Adrenal gland (tissue), 5 donors: ENCODE measurements around the gene OR1J4.

ENCODE experiments used
- POLR2A ChIP-seq, 2 donors: fragments of 450-650 bp; IDR thresholded peaks; one replicate each; pipeline ENCODE4 v1.6.1; 2017; ENCODE audit warnings: antibody characterized with exemption in 2 of 2, mild to moderate bottlenecking in 2 of 2, moderate library complexity in 1 of 2
- TF ChIP-seq, protein P1 (sequence below), 6 experiments: fragments of 450-650 bp in 4 of 6; fragments of 200-600 bp in 2 of 6; sonication (generic) in 1 of 6; IDR thresholded peaks; 1 replicate in 5 of 6; 2 replicates in 1 of 6; pipeline versions ENCODE4 v1.5.1 to v1.8.0; 2016 to 2021; ENCODE audit warnings: antibody characterized with exemption in 6 of 6, mild to moderate bottlenecking in 2 of 6, moderate library complexity in 1 of 6
- donor health status: DM: no; HTN: no; CAD: no.

DNA sequence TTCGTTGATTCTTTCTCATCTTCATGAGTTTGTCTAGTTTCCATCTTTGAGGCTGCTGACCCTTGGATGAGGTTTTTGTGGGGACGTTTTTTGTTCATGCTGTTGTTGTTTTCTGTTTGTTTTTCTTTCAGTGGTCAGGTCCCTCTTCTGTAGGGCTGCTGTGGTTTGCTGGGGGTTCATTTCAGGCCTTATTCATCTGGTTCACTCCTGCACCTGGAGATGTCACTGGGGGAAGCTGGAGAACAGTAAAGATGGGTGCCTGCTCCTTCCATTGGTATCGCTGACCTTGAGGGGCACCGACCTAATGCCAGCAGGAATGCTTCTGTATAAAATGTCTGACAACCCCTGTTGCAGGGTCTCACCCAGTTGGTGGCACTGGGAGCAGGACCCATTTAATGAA, 42.5 kb downstream of the OR1J4 start:
- TF ChIP-seq, protein P1, sequence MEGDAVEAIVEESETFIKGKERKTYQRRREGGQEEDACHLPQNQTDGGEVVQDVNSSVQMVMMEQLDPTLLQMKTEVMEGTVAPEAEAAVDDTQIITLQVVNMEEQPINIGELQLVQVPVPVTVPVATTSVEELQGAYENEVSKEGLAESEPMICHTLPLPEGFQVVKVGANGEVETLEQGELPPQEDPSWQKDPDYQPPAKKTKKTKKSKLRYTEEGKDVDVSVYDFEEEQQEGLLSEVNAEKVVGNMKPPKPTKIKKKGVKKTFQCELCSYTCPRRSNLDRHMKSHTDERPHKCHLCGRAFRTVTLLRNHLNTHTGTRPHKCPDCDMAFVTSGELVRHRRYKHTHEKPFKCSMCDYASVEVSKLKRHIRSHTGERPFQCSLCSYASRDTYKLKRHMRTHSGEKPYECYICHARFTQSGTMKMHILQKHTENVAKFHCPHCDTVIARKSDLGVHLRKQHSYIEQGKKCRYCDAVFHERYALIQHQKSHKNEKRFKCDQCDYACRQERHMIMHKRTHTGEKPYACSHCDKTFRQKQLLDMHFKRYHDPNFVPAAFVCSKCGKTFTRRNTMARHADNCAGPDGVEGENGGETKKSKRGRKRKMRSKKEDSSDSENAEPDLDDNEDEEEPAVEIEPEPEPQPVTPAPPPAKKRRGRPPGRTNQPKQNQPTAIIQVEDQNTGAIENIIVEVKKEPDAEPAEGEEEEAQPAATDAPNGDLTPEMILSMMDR (IDR thresholded peaks at IDR 0.05) = no peak
- no peak for TF ChIP-seq POLR2A (IDR thresholded peaks at IDR 0.05)
